ENCODE data around the gene HKDC1. TPM values are rescaled to one million over a fixed set of nuclear protein-coding genes. Genes with fewer than 3 reads are reported as not detected.

The HKDC1 gene
- total and polyA plus RNA-seq, 2 donors (not counting 1 experiment from before 2014, with no cell fraction given): 0.01 TPM; not detected in 1

DNA sequence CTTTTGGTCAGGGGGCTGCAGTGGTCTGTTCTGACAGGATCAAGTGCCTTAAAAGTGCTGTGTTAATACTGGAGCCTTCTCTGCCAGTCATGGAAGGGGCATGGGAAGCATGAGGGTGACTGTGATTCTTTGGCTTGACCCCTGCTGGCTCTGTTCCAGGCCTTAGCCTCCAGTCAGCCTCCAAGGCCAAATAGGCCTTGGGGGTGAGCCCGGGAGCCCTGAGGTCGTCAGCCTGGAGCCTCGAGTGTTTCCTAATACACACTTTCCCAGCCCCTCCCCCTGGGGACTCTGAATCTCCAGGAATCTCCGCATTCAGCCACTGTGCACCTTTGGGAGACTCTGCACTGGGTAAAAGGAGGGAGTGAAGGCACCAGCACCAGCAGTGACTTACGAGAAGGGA is 10.0 kb downstream of the HKDC1 start:
- ChIA-PET CTCF (interaction anchor here (0.6 to 3.1 kb wide), 4 partner anchors 8 to 1583 kb away, joined by 3 to 21 read pairs (median 8); no protein-coding TSS in a partner anchor), POLR2A (no interaction called here)
- H3K9me3 Mint-ChIP-seq (ENCODE audit: insufficient read depth): no peaks in the 10 kb centered on the region
- whole genome bisulfite sequencing (ENCODE audit: insufficient coverage): 100% methylated on average over 2 of the region's 5 CpGs
- DNase-seq: no peak
- H3K4me3 Mint-ChIP-seq: peak overlapping the region; percentile 78
- peaks cover 34% of the 10 kb centered on the region for H3K4me1 Mint-ChIP-seq
- H2AFZ ChIP-seq (ENCODE audit: insufficient read depth, low read depth, low read length, poor library complexity, severe bottlenecking): no peak overlapping the region
- no peaks in the 10 kb centered on the region for H3K36me3 ChIP-seq (replicated peaks in 1 of 2; ENCODE audit: control extremely low read depth in 1 of 2, control insufficient read depth in 1 of 2, extremely low read depth in 1 of 2, insufficient read depth in 2 of 2, low read length in 1 of 2)
- H4K20me1 ChIP-seq (ENCODE audit: control insufficient read depth, insufficient read depth, low read length, poor library complexity, severe bottlenecking): no peaks in the 10 kb centered on the region
- H3K27me3 Mint-ChIP-seq: no peaks in the 10 kb centered on the region
- TF ChIP-seq, protein P1, sequence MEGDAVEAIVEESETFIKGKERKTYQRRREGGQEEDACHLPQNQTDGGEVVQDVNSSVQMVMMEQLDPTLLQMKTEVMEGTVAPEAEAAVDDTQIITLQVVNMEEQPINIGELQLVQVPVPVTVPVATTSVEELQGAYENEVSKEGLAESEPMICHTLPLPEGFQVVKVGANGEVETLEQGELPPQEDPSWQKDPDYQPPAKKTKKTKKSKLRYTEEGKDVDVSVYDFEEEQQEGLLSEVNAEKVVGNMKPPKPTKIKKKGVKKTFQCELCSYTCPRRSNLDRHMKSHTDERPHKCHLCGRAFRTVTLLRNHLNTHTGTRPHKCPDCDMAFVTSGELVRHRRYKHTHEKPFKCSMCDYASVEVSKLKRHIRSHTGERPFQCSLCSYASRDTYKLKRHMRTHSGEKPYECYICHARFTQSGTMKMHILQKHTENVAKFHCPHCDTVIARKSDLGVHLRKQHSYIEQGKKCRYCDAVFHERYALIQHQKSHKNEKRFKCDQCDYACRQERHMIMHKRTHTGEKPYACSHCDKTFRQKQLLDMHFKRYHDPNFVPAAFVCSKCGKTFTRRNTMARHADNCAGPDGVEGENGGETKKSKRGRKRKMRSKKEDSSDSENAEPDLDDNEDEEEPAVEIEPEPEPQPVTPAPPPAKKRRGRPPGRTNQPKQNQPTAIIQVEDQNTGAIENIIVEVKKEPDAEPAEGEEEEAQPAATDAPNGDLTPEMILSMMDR (IDR thresholded peaks at IDR 0.05): no peak
- TF ChIP-seq EZH2 (IDR thresholded peaks at IDR 0.05; ENCODE audit: borderline replicate concordance, insufficient read depth, low read depth, low read length, poor library complexity, severe bottlenecking): no peak
- H3K27ac ChIP-seq (ENCODE audit: low read length in 2 of 2): no peak overlapping the region
- H3K4me1 ChIP-seq (ENCODE audit: control insufficient read depth in 2 of 2, insufficient read depth in 2 of 2, low read length in 2 of 2): peaks cover 22 to 30% of the 10 kb centered on the region in 2 donors
- intact Hi-C loops (cut with micrococcal nuclease): no loop called here
- no peak overlapping the region for H3K9ac ChIP-seq (ENCODE audit: low read length)
- no peaks in the 10 kb centered on the region for H3K27me3 ChIP-seq (replicated peaks in 1 of 4; ENCODE audit: control extremely low read depth in 1 of 4, control insufficient read depth in 3 of 4, insufficient read depth in 4 of 4, low read length in 3 of 4)
- no peak overlapping the region for H3K27ac Mint-ChIP-seq
- ATAC-seq (ENCODE audit: low read depth): no peak
- H3K79me2 ChIP-seq (ENCODE audit: control insufficient read depth, insufficient read depth, low read length): no peaks in the 10 kb centered on the region
- no peaks in the 10 kb centered on the region for H3K9me3 ChIP-seq (ENCODE audit: control extremely low read depth in 1 of 3, control insufficient read depth in 2 of 3, insufficient read depth in 1 of 3, low read length in 2 of 3)
- H3K4me3 ChIP-seq (ENCODE audit: control extremely low read depth in 1 of 5, extremely low read depth in 1 of 5, insufficient read depth in 1 of 5, low read depth in 2 of 5, low read length in 4 of 5): no peak overlapping the region
- no peak overlapping the region for H3K4me2 ChIP-seq (replicated peaks; ENCODE audit: low read depth, low read length, poor library complexity, severe bottlenecking)

- H3K27ac Mint-ChIP-seq: no peak overlapping the region
- H3K79me2 ChIP-seq (ENCODE audit: control insufficient read depth, insufficient read depth, low read length): no peaks in the 10 kb centered on the region
- H3K27me3 ChIP-seq (replicated peaks in 1 of 4; ENCODE audit: control extremely low read depth in 1 of 4, control insufficient read depth in 3 of 4, insufficient read depth in 4 of 4, low read length in 3 of 4): no peaks in the 10 kb centered on the region
- no peak overlapping the region for H3K4me2 ChIP-seq (replicated peaks; ENCODE audit: low read depth, low read length, poor library complexity, severe bottlenecking)
- no peaks in the 10 kb centered on the region for H3K27me3 Mint-ChIP-seq
- no peak for TF ChIP-seq EZH2 (IDR thresholded peaks at IDR 0.05; ENCODE audit: borderline replicate concordance, insufficient read depth, low read depth, low read length, poor library complexity, severe bottlenecking)
- TF ChIP-seq, protein P1 (IDR thresholded peaks at IDR 0.05): no peak
- no peak overlapping the region for H3K27ac ChIP-seq (ENCODE audit: low read length in 2 of 2)
- H3K9me3 Mint-ChIP-seq (ENCODE audit: insufficient read depth): no peaks in the 10 kb centered on the region
- no peak for ATAC-seq (ENCODE audit: low read depth)
- POLR2A ChIA-PET: no interaction called here
- H3K4me3 Mint-ChIP-seq: no peak overlapping the region
- no peaks in the 10 kb centered on the region for H4K20me1 ChIP-seq (ENCODE audit: control insufficient read depth, insufficient read depth, low read length, poor library complexity, severe bottlenecking)
- DNase-seq: no peak
- no peak overlapping the region for H3K9ac ChIP-seq (ENCODE audit: low read length)
- H3K4me1 ChIP-seq (ENCODE audit: control insufficient read depth in 2 of 2, insufficient read depth in 2 of 2, low read length in 2 of 2): peaks cover 19 to 21% of the 10 kb centered on the region in 2 donors
- no peaks in the 10 kb centered on the region for H3K36me3 ChIP-seq (replicated peaks in 1 of 2; ENCODE audit: control extremely low read depth in 1 of 2, control insufficient read depth in 1 of 2, extremely low read depth in 1 of 2, insufficient read depth in 2 of 2, low read length in 1 of 2)
- WGBS (ENCODE audit: insufficient coverage): 94% methylated on average over 8 of the region's 9 CpGs
- H2AFZ ChIP-seq (ENCODE audit: insufficient read depth, low read depth, low read length, poor library complexity, severe bottlenecking): no peak overlapping the region
- H3K4me1 Mint-ChIP-seq: peaks cover 26% of the 10 kb centered on the region
- intact Hi-C loops (cut with micrococcal nuclease): no loop called here
- no peaks in the 10 kb centered on the region for H3K9me3 ChIP-seq (ENCODE audit: control extremely low read depth in 1 of 3, control insufficient read depth in 2 of 3, insufficient read depth in 1 of 3, low read length in 2 of 3)
- CTCF ChIA-PET: interaction anchor here (0.7 to 13.2 kb wide), 2 partner anchors 159 to 176 kb away, joined by 3 to 281 read pairs; no protein-coding TSS in a partner anchor
- H3K4me3 ChIP-seq (ENCODE audit: control extremely low read depth in 1 of 5, extremely low read depth in 1 of 5, insufficient read depth in 1 of 5, low read depth in 2 of 5, low read length in 4 of 5): no peak overlapping the region
These were observed 12.1 kb downstream of the HKDC1 start for GRCh38 chr10:69232252-69232651.
